ENCODE results near the gene CFAP69.
A peak's percentile ranks its signal among the peaks of the same experiment; 100 is the strongest.
"Not testable (repeated sequence)": the region's sequence is repeated elsewhere in the genome, so short reads cannot be mapped to it uniquely, and the experiment has no call there.

Gene CFAP69

DNA sequence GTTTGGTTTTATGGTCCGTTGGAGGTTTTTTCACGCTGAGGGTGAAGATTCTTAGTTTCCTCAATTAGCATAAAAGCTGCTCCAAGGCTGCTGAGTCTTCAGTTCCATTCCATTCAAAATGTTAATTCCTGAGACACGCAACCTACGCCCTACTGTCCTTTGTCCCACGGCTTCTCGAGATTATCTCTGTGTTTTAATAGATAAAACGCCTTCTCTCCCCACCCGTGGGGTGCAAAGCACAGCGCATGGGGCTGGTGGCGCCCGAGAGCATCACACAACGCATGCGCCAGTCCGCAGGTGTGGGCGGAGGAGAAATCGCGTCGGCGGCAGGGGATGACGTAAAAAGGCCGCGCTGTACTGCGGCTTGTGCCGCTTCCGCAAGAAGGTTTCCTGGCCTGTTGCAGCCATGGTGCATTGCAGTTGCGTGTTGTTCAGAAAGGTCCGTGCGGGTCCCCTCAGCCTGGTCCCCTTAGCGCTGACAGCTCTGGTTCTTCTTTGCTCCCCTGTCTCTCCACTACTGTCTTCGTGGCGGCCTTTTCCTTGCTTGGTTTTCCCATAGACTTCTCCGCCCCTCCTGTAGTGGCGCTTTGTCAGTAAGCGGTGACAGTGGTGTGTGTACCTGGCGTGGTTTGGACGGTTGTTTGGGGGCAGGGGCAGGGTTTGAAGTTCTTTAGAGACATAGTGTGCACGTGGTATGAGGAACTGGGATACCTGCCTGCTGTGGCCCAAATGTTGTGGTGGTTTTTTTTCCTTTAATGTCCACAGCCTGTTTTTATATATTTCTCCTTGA is 101.6 kb downstream of the CFAP69 start, which contains the start of gene GTPBP10:
GTPBP10 (plus strand) TSS at position 381 of the 790 bp plus-strand sequence; CDS start at position 407, 26 bp downstream.
- peak; percentile 56 for DNase-seq

- no peak for DNase-seq
These were observed 102.8 kb downstream of the CFAP69 start for GRCh38 chr7:90347759-90348158.

GRCh38 chr7:90349305-90349704 is 104.3 kb downstream of the CFAP69 start:
- no peak for DNase-seq

- DNase-seq: not testable (repeated sequence)
These were observed 105.1 kb downstream of the CFAP69 start for GRCh38 chr7:90350032-90350431.

- no peak for DNase-seq
These were observed 107.0 kb downstream of the CFAP69 start for GRCh38 chr7:90351987-90352386.
